Ovary (tissue), 3 donors: ENCODE results near the gene CTDSPL2.

Source experiments
- EP300 ChIP-seq: sonication (generic); formaldehyde crosslinking; IDR thresholded peaks from one replicate; pipeline ENCODE4 v1.6.1; 2017; ENCODE audit warnings: antibody characterized with exemption
- POLR2A ChIP-seq: fragments of 450-650 bp; IDR thresholded peaks from one replicate; pipeline ENCODE4 v1.6.1; 2017; ENCODE audit warnings: antibody characterized with exemption, mild to moderate bottlenecking, moderate library complexity
- TF ChIP-seq, protein P1 (sequence below), 3 donors: fragments of 450-650 bp in 2 of 3; fragments of 200-600 bp in 1 of 3; IDR thresholded peaks; one replicate each; pipeline versions ENCODE4 v1.5.1 to v1.8.0; 2016 to 2022; ENCODE audit warnings: antibody characterized with exemption in 3 of 3, mild to moderate bottlenecking in 1 of 3
- donor health status: DM: no; HTN: no; CAD: no.

DNA sequence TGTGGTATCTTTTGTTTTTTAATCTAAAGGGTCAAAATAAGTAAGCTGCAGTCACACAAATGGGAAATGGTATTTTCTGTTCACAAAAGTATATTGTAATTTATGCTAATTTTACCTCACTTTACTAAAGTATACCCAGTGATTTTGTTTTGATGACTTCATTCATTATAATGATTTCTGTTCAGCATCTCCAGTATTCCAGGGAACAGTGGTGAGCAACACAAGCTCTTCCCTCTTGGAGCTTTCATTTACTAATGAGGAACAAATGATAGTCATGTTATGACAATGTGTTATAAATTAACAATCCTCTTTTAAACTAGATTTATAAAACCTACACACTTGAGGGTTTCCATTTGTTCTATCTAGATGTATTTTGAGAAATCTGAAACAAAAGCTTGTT, 89.0 kb downstream of the CTDSPL2 start:
- TF ChIP-seq, protein P1, sequence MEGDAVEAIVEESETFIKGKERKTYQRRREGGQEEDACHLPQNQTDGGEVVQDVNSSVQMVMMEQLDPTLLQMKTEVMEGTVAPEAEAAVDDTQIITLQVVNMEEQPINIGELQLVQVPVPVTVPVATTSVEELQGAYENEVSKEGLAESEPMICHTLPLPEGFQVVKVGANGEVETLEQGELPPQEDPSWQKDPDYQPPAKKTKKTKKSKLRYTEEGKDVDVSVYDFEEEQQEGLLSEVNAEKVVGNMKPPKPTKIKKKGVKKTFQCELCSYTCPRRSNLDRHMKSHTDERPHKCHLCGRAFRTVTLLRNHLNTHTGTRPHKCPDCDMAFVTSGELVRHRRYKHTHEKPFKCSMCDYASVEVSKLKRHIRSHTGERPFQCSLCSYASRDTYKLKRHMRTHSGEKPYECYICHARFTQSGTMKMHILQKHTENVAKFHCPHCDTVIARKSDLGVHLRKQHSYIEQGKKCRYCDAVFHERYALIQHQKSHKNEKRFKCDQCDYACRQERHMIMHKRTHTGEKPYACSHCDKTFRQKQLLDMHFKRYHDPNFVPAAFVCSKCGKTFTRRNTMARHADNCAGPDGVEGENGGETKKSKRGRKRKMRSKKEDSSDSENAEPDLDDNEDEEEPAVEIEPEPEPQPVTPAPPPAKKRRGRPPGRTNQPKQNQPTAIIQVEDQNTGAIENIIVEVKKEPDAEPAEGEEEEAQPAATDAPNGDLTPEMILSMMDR (IDR thresholded peaks at IDR 0.05), result no peak
- TF ChIP-seq POLR2A (no peak), EP300 (no peak)
